ENCODE measurements around the gene COQ7.

Gene COQ7

GRCh38 chr16:19073863-19074262 is 6.4 kb downstream of the COQ7 start:
- no peak overlapping the region for H3K27ac ChIP-seq
- TF ChIP-seq CTCF (conservative IDR thresholded peaks at IDR 0.05) (no peak), ZFX (IDR thresholded peaks at IDR 0.05) (no peak)

GRCh38 chr16:19075511-19075910 is 8.1 kb downstream of the COQ7 start:
- TF ChIP-seq ZFX (IDR thresholded peaks at IDR 0.05) (no peak), CTCF (conservative IDR thresholded peaks at IDR 0.05) (no peak)
- peak overlapping the region; percentile 85; the same call in 1 of the 2 replicates for H3K27ac ChIP-seq

- peak overlapping the region; percentile 85 for H3K27ac ChIP-seq
- TF ChIP-seq CTCF (conservative IDR thresholded peaks at IDR 0.05): no peak
- TF ChIP-seq ZFX (IDR thresholded peaks at IDR 0.05): no peak
Measured at GRCh38 chr16:19077879-19078278, 10.5 kb downstream of the COQ7 start.

GRCh38 chr16:19083670-19084069 is 16.3 kb downstream of the COQ7 start:
- H3K27ac ChIP-seq: no peak overlapping the region
- TF ChIP-seq CTCF (conservative IDR thresholded peaks at IDR 0.05) (no peak), ZFX (IDR thresholded peaks at IDR 0.05) (no peak)

- TF ChIP-seq ZFX (IDR thresholded peaks at IDR 0.05): no peak
- TF ChIP-seq CTCF (conservative IDR thresholded peaks at IDR 0.05): no peak
- no peak overlapping the region for H3K27ac ChIP-seq
Measured at GRCh38 chr16:19084139-19084538, 16.7 kb downstream of the COQ7 start.

- no peak for TF ChIP-seq CTCF (conservative IDR thresholded peaks at IDR 0.05)
- H3K27ac ChIP-seq: no peak overlapping the region
Measured at GRCh38 chr16:19084879-19085278, 17.5 kb downstream of the COQ7 start.

GRCh38 chr16:19085679-19086200 is 18.3 kb downstream of the COQ7 start:
- TF ChIP-seq ZFX (IDR thresholded peaks at IDR 0.05) (no peak), CTCF (conservative IDR thresholded peaks at IDR 0.05) (no peak)
- H3K27ac ChIP-seq: peak overlapping the region; percentile 41; the same call in 1 of the 2 replicates
